Caco-2 (cell line): ENCODE measurements around the gene RUNDC3A. TPM values are rescaled to one million over a fixed set of nuclear protein-coding genes. Genes with fewer than 3 reads are reported as not detected.

Experiments used
- BruUV-seq: library from RNA; stranded (reverse); fragments of 400-500 nt; replicated peaks from 2 replicates; lab custom pipeline; 2021; lab: Mats Ljungman, UMichigan
- CTCF ChIA-PET: fragments of 300-600 bp; sonication (Branson Sonifier 250); formaldehyde crosslinking; loops from one replicate; lab custom pipeline; 2022; ENCODE audit warnings: antibody characterized with exemption; lab: Charles Lee
- POLR2A ChIA-PET: fragments of 300-600 bp; sonication (Branson Sonifier 250); formaldehyde crosslinking; loops from one replicate; lab custom pipeline; 2022; ENCODE audit warnings: antibody characterized with exemption; lab: Charles Lee
- DNase-seq, 2 experiments: peaks; one replicate each; pipeline versions ENCODE4 v3.0.0 to v3.0.0-alpha.2; 2020 to 2022
- H3K27me3 ChIP-seq: replicated peaks from 2 replicates; pipeline ENCODE4 v1.6.0; 2011; ENCODE audit warnings: low read length; ENCODE audit not compliant: control insufficient read depth, insufficient read depth
- H3K36me3 ChIP-seq: 2 replicates; pipeline ENCODE4 v1.5.1; 2011; ENCODE audit warnings: low read length; ENCODE audit not compliant: control insufficient read depth, insufficient read depth
- H3K4me1 ChIP-seq: fragments of 250-450 bp; sonication (Bioruptor Pico); 2 replicates; pipeline ENCODE4 v1.5.1; 2020; ENCODE audit warnings: mild to moderate bottlenecking
- H3K4me3 ChIP-seq: 2 replicates; pipeline ENCODE4 v1.5.1; 2011; ENCODE audit warnings: low read depth, mild to moderate bottlenecking, control low read depth, low read length
- H3K9me3 ChIP-seq: fragments of 250-450 bp; sonication (Bioruptor Pico); 2 replicates; pipeline ENCODE4 v1.5.1; 2020; ENCODE audit warnings: mild to moderate bottlenecking, moderate library complexity
- H3K27ac Mint-ChIP-seq: one replicate; pipeline ENCODE4 v1.8.0; 2022; ENCODE audit warnings: mixed read lengths; ENCODE audit not compliant: unreplicated experiment
- H3K27me3 Mint-ChIP-seq: one replicate; pipeline ENCODE4 v1.8.0; 2022; ENCODE audit warnings: mixed read lengths; ENCODE audit not compliant: insufficient read depth, unreplicated experiment
- H3K36me3 Mint-ChIP-seq: one replicate; pipeline ENCODE4 v1.8.0; 2022; ENCODE audit warnings: mild to moderate bottlenecking, mixed read lengths; ENCODE audit not compliant: insufficient read depth, unreplicated experiment
- H3K4me1 Mint-ChIP-seq: one replicate; pipeline ENCODE4 v1.8.0; 2022; ENCODE audit warnings: low read depth, mixed read lengths; ENCODE audit not compliant: unreplicated experiment
- H3K4me3 Mint-ChIP-seq: one replicate; pipeline ENCODE4 v1.8.0; 2022; ENCODE audit warnings: mild to moderate bottlenecking, moderate library complexity, mixed read lengths; ENCODE audit not compliant: unreplicated experiment
- H3K9me3 Mint-ChIP-seq: one replicate; pipeline ENCODE4 v1.8.0; 2022; ENCODE audit warnings: mixed read lengths; ENCODE audit not compliant: unreplicated experiment
- intact Hi-C: fragments of 100-400 bp; cut with micrococcal nuclease; formaldehyde crosslinking; loops from one replicate; pipeline ENCODE4 v1.10.0; 2022; ENCODE audit not compliant: unreplicated experiment
- total RNA-seq: library from RNA; stranded (reverse); gene quantifications from 2 replicates; pipeline ENCODE4 v1.2.3, GENCODE V29; 2022
- TF ChIP-seq, protein P1 (sequence below), 2 experiments: fragments of 200-600 bp in 1 of 2; IDR thresholded peaks; 1 replicate in 1 of 2; 2 replicates in 1 of 2; pipeline versions ENCODE4 v1.5.1 to v1.8.0; 2011 to 2022; ENCODE audit warnings: antibody characterized with exemption in 1 of 2, control low read depth in 1 of 2, inconsistent platforms in 1 of 2, low read depth in 1 of 2, low read length in 1 of 2, mild to moderate bottlenecking in 1 of 2, moderate library complexity in 1 of 2; ENCODE audit not compliant: insufficient read depth in 1 of 2, severe bottlenecking in 1 of 2, unreplicated experiment in 1 of 2

RUNDC3A gene
- total RNA-seq, 1 experiment from 2014 or later = 0.34 TPM

DNA sequence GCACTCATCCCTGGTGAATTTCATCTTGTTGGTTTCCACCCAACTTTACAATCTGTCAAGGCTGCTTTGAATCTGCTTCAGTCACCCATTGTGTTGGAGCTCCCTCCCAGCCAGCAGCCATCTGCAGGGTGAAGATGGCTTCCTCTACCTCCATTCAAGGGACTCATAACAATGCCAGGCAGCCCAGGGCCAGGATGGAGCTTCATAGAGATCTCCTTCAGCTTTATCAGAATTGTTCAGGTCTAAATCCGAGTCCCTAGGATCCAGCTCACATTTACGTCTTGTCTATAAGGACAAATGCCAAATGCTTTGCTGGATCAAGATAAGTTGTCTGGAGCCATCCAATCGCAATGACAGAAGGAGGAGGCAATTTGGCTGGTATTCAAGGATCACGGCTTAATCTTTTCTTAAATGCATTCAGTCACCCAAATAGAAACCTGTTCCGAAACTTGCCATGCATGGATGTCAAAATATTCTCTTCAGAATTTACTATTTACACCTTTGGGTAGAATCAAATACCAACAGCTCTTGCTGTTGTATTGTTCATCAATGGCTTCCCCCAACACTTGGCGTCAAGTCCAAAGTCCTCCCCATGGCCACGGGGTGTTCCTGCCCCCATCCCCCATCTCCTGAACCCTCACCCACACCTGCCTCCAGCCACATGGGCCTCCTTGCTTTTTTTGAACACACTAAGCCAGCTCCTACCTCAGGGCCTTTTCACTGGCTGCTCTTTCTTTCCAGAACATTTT, 59.0 kb downstream of the RUNDC3A start:
- Mint-ChIP-seq H3K9me3 (no peaks in the 10 kb centered on the region), H3K27me3 (peaks cover 10% of the 10 kb centered on the region), H3K27ac (no peak overlapping the region), H3K4me1 (no peaks in the 10 kb centered on the region), H3K36me3 (no peaks in the 10 kb centered on the region), H3K4me3 (no peak overlapping the region)
- Histone ChIP-seq H3K36me3 (no peaks in the 10 kb centered on the region), H3K4me1 (no peaks in the 10 kb centered on the region), H3K4me3 (no peak overlapping the region), H3K27me3 (0 out of 2 replicates have a peak, but pooled peaks cover 1% of the 10 kb centered on the region), H3K9me3 (no peaks in the 10 kb centered on the region)
- intact Hi-C loops = no loop called here
- TF ChIP-seq, protein P1, sequence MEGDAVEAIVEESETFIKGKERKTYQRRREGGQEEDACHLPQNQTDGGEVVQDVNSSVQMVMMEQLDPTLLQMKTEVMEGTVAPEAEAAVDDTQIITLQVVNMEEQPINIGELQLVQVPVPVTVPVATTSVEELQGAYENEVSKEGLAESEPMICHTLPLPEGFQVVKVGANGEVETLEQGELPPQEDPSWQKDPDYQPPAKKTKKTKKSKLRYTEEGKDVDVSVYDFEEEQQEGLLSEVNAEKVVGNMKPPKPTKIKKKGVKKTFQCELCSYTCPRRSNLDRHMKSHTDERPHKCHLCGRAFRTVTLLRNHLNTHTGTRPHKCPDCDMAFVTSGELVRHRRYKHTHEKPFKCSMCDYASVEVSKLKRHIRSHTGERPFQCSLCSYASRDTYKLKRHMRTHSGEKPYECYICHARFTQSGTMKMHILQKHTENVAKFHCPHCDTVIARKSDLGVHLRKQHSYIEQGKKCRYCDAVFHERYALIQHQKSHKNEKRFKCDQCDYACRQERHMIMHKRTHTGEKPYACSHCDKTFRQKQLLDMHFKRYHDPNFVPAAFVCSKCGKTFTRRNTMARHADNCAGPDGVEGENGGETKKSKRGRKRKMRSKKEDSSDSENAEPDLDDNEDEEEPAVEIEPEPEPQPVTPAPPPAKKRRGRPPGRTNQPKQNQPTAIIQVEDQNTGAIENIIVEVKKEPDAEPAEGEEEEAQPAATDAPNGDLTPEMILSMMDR (IDR thresholded peaks at IDR 0.05; ENCODE audit: insufficient read depth in 1 of 2, low read depth in 1 of 2, low read length in 1 of 2, severe bottlenecking in 1 of 2, unreplicated experiment in 1 of 2) = no peak
- ChIA-PET POLR2A (interaction anchor here (0.6 kb wide), 1 partner anchor 66 kb away, joined by 3 read pairs; no protein-coding TSS in a partner anchor), CTCF (interaction anchor here (0.5 kb wide), 1 partner anchor 364 kb away, joined by 5 read pairs; no protein-coding TSS in a partner anchor)
- no TSS peak for BruUV-seq
- no peak for DNase-seq

Other genes with a start within 250 kb of the RUNDC3A start
- 83.1 and 85.5 TPM in 2 replicates for gene LSM12, start 241.9 kb upstream of the RUNDC3A start, total RNA-seq
- gene G6PC3, start 237.9 kb upstream of the RUNDC3A start, total RNA-seq = 60.1 and 64.5 TPM in 2 replicates
- 25.9 and 27.0 TPM in 2 replicates for gene HDAC5, start 185.0 kb upstream of the RUNDC3A start, total RNA-seq
- gene HROB, start 166.7 kb upstream of the RUNDC3A start, total RNA-seq = 15.2 and 17.0 TPM in 2 replicates
- 0.26 TPM in 1 of 2 replicates, not detected in the other for gene ASB16, start 137.9 kb upstream of the RUNDC3A start, total RNA-seq
- 28.4 and 30.3 TPM in 2 replicates for gene TMUB2, start 121.6 kb upstream of the RUNDC3A start, total RNA-seq
- gene ATXN7L3, start 108.7 kb upstream of the RUNDC3A start, total RNA-seq = 91.2 and 92.0 TPM in 2 replicates
- 66.0 and 74.3 TPM in 2 replicates for gene UBTF, start 88.9 kb upstream of the RUNDC3A start, total RNA-seq
- not detected in 2 replicates for gene SLC4A1, start 40.5 kb upstream of the RUNDC3A start, total RNA-seq
- 155 and 172 TPM in 2 replicates for gene SLC25A39, start 16.2 kb downstream of the RUNDC3A start, total RNA-seq
- gene GRN, start 36.7 kb downstream of the RUNDC3A start, total RNA-seq = 167 and 176 TPM in 2 replicates
- gene FAM171A2, start 55.3 kb downstream of the RUNDC3A start, total RNA-seq = 3.0 and 3.6 TPM in 2 replicates
- gene ITGA2B, start 81.0 kb downstream of the RUNDC3A start, total RNA-seq = 5.9 and 6.9 TPM in 2 replicates
- gene GPATCH8, start 194.8 kb downstream of the RUNDC3A start, total RNA-seq = 53.4 and 55.5 TPM in 2 replicates
- gene FZD2, start 248.9 kb downstream of the RUNDC3A start, total RNA-seq = 36.4 and 39.5 TPM in 2 replicates